ENCODE results near the gene OR10A3. TPM values are rescaled to one million over a fixed set of nuclear protein-coding genes. Genes with fewer than 3 reads are reported as not detected.

The OR10A3 gene
- total RNA-seq, 2 donors from 2014 or later, result not detected

- no peak overlapping the region for H3K27ac ChIP-seq
- DNase-seq (ENCODE audit: low spot score), result no peak
These were observed 45.3 kb downstream of the OR10A3 start for GRCh38 chr11:7896009-7896785.

DNA sequence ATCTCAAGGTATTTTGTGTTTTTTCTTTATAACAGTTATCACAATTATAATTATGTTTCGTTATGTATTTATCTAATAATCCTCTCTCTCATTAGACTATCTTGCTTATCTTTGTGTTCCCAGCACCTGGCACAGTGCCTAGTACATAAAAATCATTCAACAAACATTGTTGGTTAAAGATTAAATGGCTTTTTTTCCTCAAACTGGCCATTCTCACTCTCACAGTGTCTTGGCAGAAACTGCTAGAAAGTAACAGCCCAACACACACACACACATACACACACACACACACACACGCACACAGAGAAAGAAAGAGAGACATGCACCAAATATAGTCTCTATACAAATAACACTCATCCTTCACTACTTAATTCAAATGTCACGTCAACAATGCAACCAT, 47.3 kb downstream of the OR10A3 start:
- Histone ChIP-seq H3K4me3 (no peak overlapping the region), H3K27ac (no peak overlapping the region), H3K27me3 (no peaks in the 10 kb centered on the region), H3K4me1 (peaks cover 0 to 11% of the 10 kb centered on the region in 2 donors), H3K36me3 (no peaks in the 10 kb centered on the region), H3K9me3 (no peaks in the 10 kb centered on the region)
- no peak for DNase-seq (ENCODE audit: low spot score)
- TF ChIP-seq CTCF (IDR thresholded peaks at IDR 0.05), result no peak

More at GRCh38 chr11:7896009-7896785, 45.3 kb downstream of the OR10A3 start:
- H3K27me3 ChIP-seq, result no peaks in the 10 kb centered on the region
- no peak overlapping the region for H3K4me3 ChIP-seq
- H3K36me3 ChIP-seq, result no peaks in the 10 kb centered on the region
- no peaks in the 10 kb centered on the region for H3K9me3 ChIP-seq
- no peak for TF ChIP-seq CTCF (IDR thresholded peaks at IDR 0.05)
- peaks cover 0 to 11% of the 10 kb centered on the region in 2 donors for H3K4me1 ChIP-seq

DNA sequence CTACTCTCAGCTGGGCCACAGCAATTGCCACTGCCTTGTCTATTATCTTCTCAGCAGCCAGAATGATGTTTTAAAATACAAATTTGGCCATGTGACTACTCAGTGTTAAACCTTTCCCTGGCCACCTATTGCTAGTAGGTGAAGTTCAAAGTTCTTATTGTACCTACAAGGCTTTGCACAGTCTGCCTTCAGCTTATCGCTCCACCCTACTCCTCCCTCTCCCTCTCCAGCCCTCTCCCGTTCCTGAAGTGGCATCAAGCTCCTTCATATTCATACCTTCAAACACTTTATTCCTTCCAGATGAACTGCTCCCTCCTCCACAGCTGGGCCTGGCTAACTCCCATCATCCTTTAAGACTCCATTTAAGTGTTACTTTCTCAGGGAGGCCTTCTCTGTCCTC, 47.7 kb downstream of the OR10A3 start:
- H3K9me3 ChIP-seq, result no peaks in the 10 kb centered on the region
- no peak overlapping the region for H3K27ac ChIP-seq
- no peak for TF ChIP-seq CTCF (IDR thresholded peaks at IDR 0.05)
- H3K27me3 ChIP-seq, result no peaks in the 10 kb centered on the region
- no peaks in the 10 kb centered on the region for H3K36me3 ChIP-seq
- DNase-seq (ENCODE audit: low spot score), result no peak
- no peak overlapping the region for H3K4me3 ChIP-seq
- H3K4me1 ChIP-seq, result peaks cover 0 to 11% of the 10 kb centered on the region in 2 donors

DNA sequence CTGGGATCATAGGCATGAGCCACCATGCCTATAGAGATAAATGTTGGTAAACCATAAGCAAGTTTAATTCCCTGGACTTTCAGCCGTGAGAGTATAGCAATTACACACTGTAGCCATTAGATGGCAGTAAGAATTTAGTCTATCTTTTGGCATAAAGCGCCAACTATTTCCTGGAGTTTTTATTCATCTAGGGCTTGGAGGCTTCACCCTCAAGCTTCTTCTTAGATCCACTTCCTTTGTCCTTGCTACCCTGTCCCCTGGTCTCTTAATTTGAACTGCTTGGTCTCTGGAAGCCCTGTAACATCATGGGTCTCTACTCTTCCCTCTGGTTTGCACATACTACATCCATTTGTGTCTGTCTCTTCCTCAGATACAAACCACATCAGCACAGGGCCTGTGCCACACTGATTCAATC, 48.7 kb downstream of the OR10A3 start:
- no peaks in the 10 kb centered on the region for H3K9me3 ChIP-seq
- no peak overlapping the region for H3K27ac ChIP-seq
- no peak for DNase-seq (ENCODE audit: low spot score)
- H3K27me3 ChIP-seq, result no peaks in the 10 kb centered on the region
- H3K4me1 ChIP-seq, result peaks cover 0 to 11% of the 10 kb centered on the region in 2 donors
- no peaks in the 10 kb centered on the region for H3K36me3 ChIP-seq
- peak; percentile 47 to 78 for TF ChIP-seq CTCF (IDR thresholded peaks at IDR 0.05)
- no peak overlapping the region for H3K4me3 ChIP-seq

- Histone ChIP-seq H3K9me3 (no peaks in the 10 kb centered on the region), H3K4me3 (no peak overlapping the region), H3K4me1 (peaks cover 0 to 11% of the 10 kb centered on the region in 2 donors), H3K27ac (peak overlapping the region in 1 of 2 donors; percentile 59), H3K36me3 (no peaks in the 10 kb centered on the region), H3K27me3 (no peaks in the 10 kb centered on the region)
- DNase-seq (ENCODE audit: low spot score), result no peak
- no peak for TF ChIP-seq CTCF (IDR thresholded peaks at IDR 0.05)
These were observed 49.3 kb downstream of the OR10A3 start for GRCh38 chr11:7892059-7892699.
